GM10248 (cell line): ENCODE measurements around the gene PRDX2.

Experiments used
- CTCF ChIA-PET: fragments of 300-600 bp; sonication (Branson Sonifier 250); formaldehyde crosslinking; extraction: SDS; loops from one replicate; lab custom pipeline; 2021; ENCODE audit warnings: antibody characterized with exemption; lab: Yijun Ruan, JAX
- POLR2A ChIA-PET: fragments of 350-650 bp; sonication (Branson Sonifier 250); formaldehyde crosslinking; extraction: SDS; loops from one replicate; lab custom pipeline; 2020; ENCODE audit warnings: antibody characterized with exemption; lab: Yijun Ruan, JAX
- DNase-seq: peaks from one replicate; pipeline ENCODE4 v3.0.0; 2012; ENCODE audit errors: extremely low spot score
- CTCF ChIP-seq: IDR thresholded peaks from 2 replicates; pipeline ENCODE4 v1.5.1; 2012; ENCODE audit warnings: mild to moderate bottlenecking, low read depth; ENCODE audit errors: extremely low read depth, missing control alignments, control extremely low read depth

PRDX2 gene

GRCh38 chr19:12792051-12792852 lies 9.3 kb downstream of the PRDX2 start:
- ChIA-PET POLR2A (interaction anchor here (0.7 to 3.6 kb wide), 26 partner anchors 9 to 146 kb away, joined by 3 to 110 read pairs (median 4); partner anchors contain the start of genes CALR, GCDH, GET3 and MAN2B1), CTCF (interaction anchor here (1.2 to 17.0 kb wide), 8 partner anchors 10 to 58 kb away, joined by 3 to 550 read pairs (median 4); partner anchors contain the start of genes HOOK2, RNASEH2A and THSD8)
- DNase-seq: no peak
- TF ChIP-seq CTCF: no peak

DNA sequence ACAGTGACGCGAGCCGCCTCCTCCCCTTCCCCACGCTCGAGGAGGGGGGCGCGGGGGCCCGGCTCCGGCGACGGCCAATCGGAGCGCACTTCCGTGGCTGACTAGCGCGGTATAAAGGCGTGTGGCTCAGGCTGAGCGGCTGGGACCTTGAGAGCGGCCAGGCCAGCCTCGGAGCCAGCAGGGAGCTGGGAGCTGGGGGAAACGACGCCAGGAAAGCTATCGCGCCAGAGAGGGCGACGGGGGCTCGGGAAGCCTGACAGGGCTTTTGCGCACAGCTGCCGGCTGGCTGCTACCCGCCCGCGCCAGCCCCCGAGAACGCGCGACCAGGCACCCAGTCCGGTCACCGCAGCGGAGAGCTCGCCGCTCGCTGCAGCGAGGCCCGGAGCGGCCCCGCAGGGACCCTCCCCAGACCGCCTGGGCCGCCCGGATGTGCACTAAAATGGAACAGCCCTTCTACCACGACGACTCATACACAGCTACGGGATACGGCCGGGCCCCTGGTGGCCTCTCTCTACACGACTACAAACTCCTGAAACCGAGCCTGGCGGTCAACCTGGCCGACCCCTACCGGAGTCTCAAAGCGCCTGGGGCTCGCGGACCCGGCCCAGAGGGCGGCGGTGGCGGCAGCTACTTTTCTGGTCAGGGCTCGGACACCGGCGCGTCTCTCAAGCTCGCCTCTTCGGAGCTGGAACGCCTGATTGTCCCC lies 10.1 kb downstream of the PRDX2 start, which contains the start of gene JUNB:
Gene JUNB, plus strand, starts transcription at position 142 of the 706 bp plus-strand sequence. Its CDS starts 286 bp downstream, at position 428.
- peak; percentile 90 for DNase-seq
- ChIA-PET CTCF (interaction anchor here (1.2 to 17.0 kb wide), 7 partner anchors 11 to 58 kb away, joined by 3 to 550 read pairs (median 5); partner anchors contain the start of genes HOOK2, RNASEH2A and THSD8), POLR2A (interaction anchor here (0.5 to 3.6 kb wide), 32 partner anchors 9 to 867 kb away, joined by 3 to 110 read pairs (median 4); partner anchors contain the start of genes CALR, GCDH, GET3 and MAN2B1)
- peak; percentile 11 for TF ChIP-seq CTCF

DNA sequence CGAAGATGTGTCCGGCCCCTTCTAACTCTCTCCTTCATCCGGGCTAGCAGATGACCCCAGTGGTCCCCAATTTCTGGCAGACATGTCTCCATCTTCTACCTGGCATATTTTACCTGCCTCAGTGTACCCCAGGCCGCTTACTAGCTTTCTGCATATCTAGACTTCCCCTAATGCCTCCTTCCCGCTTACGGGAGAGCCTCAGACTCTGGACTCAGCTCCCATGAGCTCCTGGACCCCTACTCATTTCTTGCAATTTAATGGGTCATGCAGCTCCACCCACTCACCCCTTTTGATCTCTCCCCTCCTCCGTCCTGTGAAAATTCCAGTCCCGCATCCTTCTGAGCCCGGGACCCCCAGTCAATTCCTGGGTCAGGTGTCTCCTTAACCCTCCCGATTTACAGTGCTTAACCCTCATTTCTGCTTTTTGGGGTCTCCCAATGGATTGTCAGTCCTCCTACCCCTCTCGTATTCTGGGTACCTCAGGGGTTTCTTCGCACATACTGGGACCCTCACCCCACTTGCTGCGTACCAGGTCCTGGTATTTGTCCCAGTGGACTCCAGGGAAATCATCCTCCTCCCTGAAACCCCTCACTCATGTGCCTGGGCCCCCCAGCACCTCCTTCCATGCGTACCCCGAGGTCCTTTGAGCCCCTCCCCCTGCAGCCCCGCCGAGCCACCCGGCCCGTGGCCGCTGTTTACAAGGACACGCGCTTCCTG lies 10.8 kb downstream of the PRDX2 start:
- ChIA-PET CTCF (interaction anchor here (1.2 to 17.0 kb wide), 5 partner anchors 13 to 57 kb away, joined by 3 to 550 read pairs (median 6); partner anchors contain the start of genes HOOK2 and RNASEH2A), POLR2A (interaction anchor here (0.5 to 3.6 kb wide), 24 partner anchors 8 to 866 kb away, joined by 3 to 110 read pairs (median 6); partner anchors contain the start of genes GCDH, GET3, MAN2B1 and PRDX2)
- no peak for TF ChIP-seq CTCF
- no peak for DNase-seq

GRCh38 chr19:12789904-12790619 lies 11.5 kb downstream of the PRDX2 start:
- CTCF ChIA-PET: interaction anchor here (1.2 to 17.0 kb wide), 5 partner anchors 13 to 32 kb away, joined by 6 to 550 read pairs (median 62); partner anchors contain the start of gene HOOK2
- DNase-seq: peak; percentile 94
- POLR2A ChIA-PET: interaction anchor here (1.4 to 3.6 kb wide), 3 partner anchors 7 to 12 kb away, joined by 4 to 70 read pairs (median 9); no protein-coding TSS in a partner anchor
- TF ChIP-seq CTCF: no peak

DNA sequence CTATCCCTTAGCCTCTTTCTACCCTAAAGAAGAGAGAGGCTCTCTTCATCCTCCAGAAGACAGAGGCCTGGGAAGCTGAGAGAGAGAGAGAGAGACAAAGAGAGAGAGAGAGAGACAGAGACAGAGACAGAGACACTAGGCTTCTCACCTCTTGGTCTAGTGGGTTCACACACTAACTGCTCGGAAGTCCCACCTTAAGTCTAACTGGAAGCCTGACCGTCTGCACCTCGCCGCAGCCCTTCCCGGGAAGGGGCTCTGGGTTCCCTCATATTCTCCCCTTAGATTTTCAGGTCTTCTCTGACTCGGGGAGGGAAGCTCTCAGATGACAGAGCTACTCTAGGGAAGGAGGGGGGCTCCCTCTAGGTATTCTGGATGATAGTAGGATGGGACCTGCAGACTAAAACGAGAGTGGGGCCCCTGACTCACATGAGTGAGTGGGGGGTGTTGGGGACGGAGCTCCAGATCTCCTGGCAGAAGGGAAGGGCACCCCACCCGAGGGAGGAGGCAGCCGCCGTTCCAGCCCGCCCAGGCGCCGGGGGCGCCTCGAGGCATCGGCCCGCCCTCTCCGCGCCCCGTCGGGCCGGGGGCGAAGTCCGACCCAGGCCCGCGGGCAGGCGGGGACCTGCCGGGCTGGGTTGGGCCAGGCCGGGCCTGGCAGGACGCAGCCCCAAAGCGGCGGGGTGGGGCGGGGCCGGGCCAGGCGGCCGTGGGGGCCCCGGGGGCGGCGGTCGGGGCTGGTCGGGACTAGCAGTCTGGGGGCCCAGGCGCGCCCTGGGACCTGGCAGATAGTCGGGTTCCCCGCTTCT lies 12.3 kb downstream of the PRDX2 start:
- DNase-seq: no peak
- POLR2A ChIA-PET: interaction anchor here (1.4 to 1.6 kb wide), 2 partner anchors 10 to 11 kb away, joined by 4 to 9 read pairs; no protein-coding TSS in a partner anchor
- no peak for TF ChIP-seq CTCF
- CTCF ChIA-PET: interaction anchor here (1.2 to 4.3 kb wide), 4 partner anchors 12 to 59 kb away, joined by 5 to 62 read pairs (median 7); no protein-coding TSS in a partner anchor
